ENCODE data around the gene QRICH1. TPM values are rescaled to one million over a fixed set of nuclear protein-coding genes. Genes with fewer than 3 reads are reported as not detected.

QRICH1 gene
- total RNA-seq, 1 experiment from 2014 or later, result 151 TPM

DNA sequence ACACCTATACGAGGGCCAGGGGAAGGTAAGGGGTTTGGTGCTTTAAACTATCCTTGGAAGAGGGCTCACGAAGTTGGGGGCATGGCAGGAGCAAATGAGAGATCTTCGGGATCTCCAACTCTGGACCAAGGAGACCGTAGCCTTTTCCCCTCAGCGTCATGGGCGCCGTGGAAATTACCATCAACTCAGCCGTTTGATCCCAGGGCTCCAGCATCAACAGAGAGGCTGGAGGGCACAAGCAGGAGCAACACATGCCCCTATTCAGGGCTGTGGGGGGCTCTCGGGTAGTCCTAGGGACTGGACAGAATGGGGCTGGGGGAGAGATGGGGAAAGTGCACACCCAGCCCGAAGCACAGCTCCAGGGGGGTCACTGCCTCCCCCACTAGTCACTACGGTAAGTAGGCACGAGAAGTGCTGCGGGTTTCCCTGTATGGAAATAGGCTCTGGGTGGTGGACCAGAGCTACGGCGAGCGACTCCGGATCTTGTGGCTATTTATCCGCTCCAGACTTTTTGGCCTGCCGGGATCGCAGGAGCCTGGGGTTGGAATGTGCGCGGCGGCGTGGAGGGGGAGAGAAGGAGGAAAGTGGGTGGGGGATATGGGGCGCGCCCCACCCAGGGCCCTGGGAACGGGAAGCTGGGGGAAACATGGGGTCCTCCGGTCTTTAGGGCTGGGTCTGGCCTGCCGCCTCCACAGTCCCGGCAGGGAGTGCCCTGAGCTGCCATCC lies 39.5 kb upstream of the QRICH1 start:
- H3K4me3 Mint-ChIP-seq, result peak overlapping the region; percentile 83 to 93
- no peak overlapping the region for H3K27ac ChIP-seq (ENCODE audit: insufficient read length, low read depth, low read length)
- H4K91ac ChIP-seq (ENCODE audit: insufficient read length, low read depth, low read length), result no peak overlapping the region

More for the DNA sequence above, 39.5 kb upstream of the QRICH1 start:
- peak overlapping the region; percentile 59 for H3K9ac ChIP-seq (ENCODE audit: extremely low read depth, insufficient read length, low read length)
- H3K79me1 ChIP-seq (ENCODE audit: insufficient read depth, low read depth, low read length, poor library complexity, severe bottlenecking), result no peaks in the 10 kb centered on the region
- H3K23me2 ChIP-seq (ENCODE audit: insufficient read length, low read depth, low read length, poor library complexity, severe bottlenecking), result peaks cover 15% of the 10 kb centered on the region
- H2AFZ ChIP-seq (ENCODE audit: low read length), result peak overlapping the region; percentile 87
- H3K4me2 ChIP-seq (ENCODE audit: insufficient read depth, insufficient read length, low read length), result peak overlapping the region; percentile 97
- no peak overlapping the region for H2BK20ac ChIP-seq (ENCODE audit: low read depth, low read length, poor library complexity, severe bottlenecking)
- Mint-ChIP-seq H3K36me3 (ENCODE audit: insufficient read depth in 1 of 3, low read depth in 3 of 3) (peaks cover 0 to 6% (median 5%) of the 10 kb centered on the region in 3 experiments; a peak in 2 of 7 replicates), H3K4me1 (peaks cover 8 to 12% of the 10 kb centered on the region in 2 experiments; a peak in 3 of 4 replicates), H3K27me3 (ENCODE audit: low read depth) (peaks cover 11% of the 10 kb centered on the region), H3K9me3 (no peaks in the 10 kb centered on the region), H3K27ac (peak overlapping the region in 2 of 3 experiments; percentile 79 to 98; a peak in 5 of 7 replicates)
- TF ChIP-seq, protein P1, sequence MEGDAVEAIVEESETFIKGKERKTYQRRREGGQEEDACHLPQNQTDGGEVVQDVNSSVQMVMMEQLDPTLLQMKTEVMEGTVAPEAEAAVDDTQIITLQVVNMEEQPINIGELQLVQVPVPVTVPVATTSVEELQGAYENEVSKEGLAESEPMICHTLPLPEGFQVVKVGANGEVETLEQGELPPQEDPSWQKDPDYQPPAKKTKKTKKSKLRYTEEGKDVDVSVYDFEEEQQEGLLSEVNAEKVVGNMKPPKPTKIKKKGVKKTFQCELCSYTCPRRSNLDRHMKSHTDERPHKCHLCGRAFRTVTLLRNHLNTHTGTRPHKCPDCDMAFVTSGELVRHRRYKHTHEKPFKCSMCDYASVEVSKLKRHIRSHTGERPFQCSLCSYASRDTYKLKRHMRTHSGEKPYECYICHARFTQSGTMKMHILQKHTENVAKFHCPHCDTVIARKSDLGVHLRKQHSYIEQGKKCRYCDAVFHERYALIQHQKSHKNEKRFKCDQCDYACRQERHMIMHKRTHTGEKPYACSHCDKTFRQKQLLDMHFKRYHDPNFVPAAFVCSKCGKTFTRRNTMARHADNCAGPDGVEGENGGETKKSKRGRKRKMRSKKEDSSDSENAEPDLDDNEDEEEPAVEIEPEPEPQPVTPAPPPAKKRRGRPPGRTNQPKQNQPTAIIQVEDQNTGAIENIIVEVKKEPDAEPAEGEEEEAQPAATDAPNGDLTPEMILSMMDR (conservative IDR thresholded peaks at IDR 0.05), result no peak
- H3K4me1 ChIP-seq (ENCODE audit: insufficient read depth, low read length), result peaks cover 2% of the 10 kb centered on the region; the same call in 1 of the 2 replicates
- no peak overlapping the region for H4K8ac ChIP-seq (replicated peaks; ENCODE audit: insufficient read length, low read depth, low read length)
- H4K20me1 ChIP-seq (ENCODE audit: control insufficient read depth, insufficient read depth, insufficient read length), result no peaks in the 10 kb centered on the region
- H2AK5ac ChIP-seq (ENCODE audit: insufficient read length, low read length), result no peak overlapping the region
- H3K79me2 ChIP-seq (ENCODE audit: insufficient read depth, low read length), result no peaks in the 10 kb centered on the region
- H3K23ac ChIP-seq (ENCODE audit: insufficient read length, low read depth, low read length), result no peak overlapping the region
- H3K27me3 ChIP-seq (ENCODE audit: insufficient read depth, low read length), result no peaks in the 10 kb centered on the region
- H3K56ac ChIP-seq (ENCODE audit: insufficient read length, low read depth, low read length), result no peak overlapping the region
- no peaks in the 10 kb centered on the region for H3K9me3 ChIP-seq (ENCODE audit: control insufficient read depth, low read depth, low read length)
- H3K18ac ChIP-seq (ENCODE audit: insufficient read length, low read depth, low read length), result peak overlapping the region; percentile 72
- no CpG with 5 or more reads among the region's 30 CpGs for WGBS (ENCODE audit: extremely low coverage, insufficient read length, low lambda C conversion rate)
- peak; percentile 81 for DNase-seq
- no peak overlapping the region for H2BK15ac ChIP-seq (ENCODE audit: low read depth, low read length)
- no peak overlapping the region for H3K4ac ChIP-seq (ENCODE audit: low read depth, low read length)
- H3T11ph ChIP-seq (ENCODE audit: low read length), result no peak overlapping the region
- no peak overlapping the region for H4K5ac ChIP-seq (ENCODE audit: insufficient read length, low read depth, low read length)
- H2BK12ac ChIP-seq (ENCODE audit: insufficient read length, low read depth, low read length), result no peak overlapping the region
- peak overlapping the region; percentile 88 for H3K14ac ChIP-seq (ENCODE audit: insufficient read depth, low read length)
- no peak overlapping the region for H2BK5ac ChIP-seq (ENCODE audit: insufficient read length, low read length)
- H2BK120ac ChIP-seq (ENCODE audit: low read depth, low read length, poor library complexity, severe bottlenecking), result no peak overlapping the region
